ENCODE data around the gene ZGPAT. TPM values are rescaled to one million over a fixed set of nuclear protein-coding genes. Genes with fewer than 3 reads are reported as not detected.
A peak's percentile ranks its signal among the peaks of the same experiment; 100 is the strongest.

The ZGPAT gene
- total RNA-seq, 1 donor, result 18.8 TPM

GRCh38 chr20:63693733-63694583, 13.9 kb upstream of the ZGPAT start:
- no peaks in the 10 kb centered on the region for H3K79me2 ChIP-seq (ENCODE audit: insufficient read depth, low read length)
- H2AFZ ChIP-seq (ENCODE audit: low read length), result no peak overlapping the region
- H3K27ac ChIP-seq (ENCODE audit: low read depth, low read length), result no peak overlapping the region
- DNase-seq (ENCODE audit: insufficient read length, low spot score, missing footprints), result peak; percentile 85
- no peak overlapping the region for H3K4me2 ChIP-seq (ENCODE audit: insufficient read depth, low read length)
- no peak for TF ChIP-seq CTCF (IDR thresholded peaks at IDR 0.05; ENCODE audit: extremely low read depth, low read depth, low read length)
- H3K27me3 ChIP-seq (ENCODE audit: insufficient read depth, low read length), result no peaks in the 10 kb centered on the region
- H3K4me3 ChIP-seq (ENCODE audit: insufficient read depth, low read length), result no peak overlapping the region
- H4K20me1 ChIP-seq (ENCODE audit: insufficient read depth, low read length), result no peaks in the 10 kb centered on the region
- H3K4me1 ChIP-seq (ENCODE audit: insufficient read depth, low read length), result peaks cover 23% of the 10 kb centered on the region
- no peaks in the 10 kb centered on the region for H3K9me3 ChIP-seq (ENCODE audit: low read depth, low read length)
- peaks cover 3% of the 10 kb centered on the region for H3K36me3 ChIP-seq (ENCODE audit: insufficient read depth, low read length)

- TF ChIP-seq CTCF (IDR thresholded peaks at IDR 0.05; ENCODE audit: extremely low read depth, low read depth, low read length), result no peak
- DNase-seq (ENCODE audit: insufficient read length, low spot score, missing footprints), result peak; percentile 86
- H3K36me3 ChIP-seq (ENCODE audit: insufficient read depth, low read length), result peaks cover 3% of the 10 kb centered on the region
Observed at GRCh38 chr20:63694584-63695423, 13.0 kb upstream of the ZGPAT start.

GRCh38 chr20:63695424-63696305, 12.2 kb upstream of the ZGPAT start:
- H3K4me1 ChIP-seq (ENCODE audit: insufficient read depth, low read length), result peaks cover 31% of the 10 kb centered on the region
- DNase-seq (ENCODE audit: insufficient read length, low spot score, missing footprints), result peak; percentile 88
- no peaks in the 10 kb centered on the region for H4K20me1 ChIP-seq (ENCODE audit: insufficient read depth, low read length)
- no peak overlapping the region for H3K4me2 ChIP-seq (ENCODE audit: insufficient read depth, low read length)
- H3K36me3 ChIP-seq (ENCODE audit: insufficient read depth, low read length), result peaks cover 3% of the 10 kb centered on the region
- no peaks in the 10 kb centered on the region for H3K27me3 ChIP-seq (ENCODE audit: insufficient read depth, low read length)
- no peak for TF ChIP-seq CTCF (IDR thresholded peaks at IDR 0.05; ENCODE audit: extremely low read depth, low read depth, low read length)
- no peak overlapping the region for H3K27ac ChIP-seq (ENCODE audit: low read depth, low read length)
- H3K9me3 ChIP-seq (ENCODE audit: low read depth, low read length), result no peaks in the 10 kb centered on the region
- H2AFZ ChIP-seq (ENCODE audit: low read length), result no peak overlapping the region
- H3K4me3 ChIP-seq (ENCODE audit: insufficient read depth, low read length), result no peak overlapping the region
- H3K79me2 ChIP-seq (ENCODE audit: insufficient read depth, low read length), result peaks cover 2% of the 10 kb centered on the region

More at GRCh38 chr20:63694584-63695423, 13.0 kb upstream of the ZGPAT start:
- Histone ChIP-seq H3K27ac (ENCODE audit: low read depth, low read length) (no peak overlapping the region), H3K9me3 (ENCODE audit: low read depth, low read length) (no peaks in the 10 kb centered on the region), H4K20me1 (ENCODE audit: insufficient read depth, low read length) (no peaks in the 10 kb centered on the region), H3K4me1 (ENCODE audit: insufficient read depth, low read length) (peaks cover 31% of the 10 kb centered on the region), H3K4me2 (ENCODE audit: insufficient read depth, low read length) (no peak overlapping the region), H3K79me2 (ENCODE audit: insufficient read depth, low read length) (peaks cover 2% of the 10 kb centered on the region), H3K27me3 (ENCODE audit: insufficient read depth, low read length) (no peaks in the 10 kb centered on the region), H2AFZ (ENCODE audit: low read length) (no peak overlapping the region), H3K4me3 (ENCODE audit: insufficient read depth, low read length) (no peak overlapping the region)

Data from osteoblast (primary cell).